IPS DF 6.9 (cell line): ENCODE results near the gene SERP2.

ENCODE experiments used
- DNase-seq: peaks from one replicate; pipeline ENCODE4 v3.0.0-alpha.2; 2013; ENCODE audit warnings: low read depth, low spot score
- H3K27ac ChIP-seq: one replicate; pipeline ENCODE4 v1.5.1; 2013; ENCODE audit warnings: low read length, control low read depth
- H3K27me3 ChIP-seq: 2 replicates; pipeline ENCODE4 v1.6.1; 2013; ENCODE audit warnings: mild to moderate bottlenecking, low read length; ENCODE audit not compliant: control insufficient read depth, insufficient read depth
- H3K36me3 ChIP-seq: 2 replicates; pipeline ENCODE4 v1.6.1; 2013; ENCODE audit warnings: low read length; ENCODE audit not compliant: control insufficient read depth, insufficient read depth
- H3K4me1 ChIP-seq: 2 replicates; pipeline ENCODE4 v1.6.1; 2013; ENCODE audit warnings: low read length; ENCODE audit not compliant: control insufficient read depth, insufficient read depth
- H3K4me3 ChIP-seq: 2 replicates; pipeline ENCODE4 v1.5.1; 2013; ENCODE audit warnings: mild to moderate bottlenecking, low read length
- H3K9me3 ChIP-seq: 2 replicates; pipeline ENCODE4 v1.6.1; 2013; ENCODE audit warnings: low read length, inconsistent platforms; ENCODE audit not compliant: control insufficient read depth, insufficient read depth
- WGBS: extraction: QIAGEN DNeasy Blood & Tissue Kit; methylation state at CpG from one replicate; pipeline ENCODE4 v1.1.7; 2013; ENCODE audit warnings: mixed read lengths, missing lambda C conversion rate; ENCODE audit not compliant: insufficient read length, insufficient coverage; 5-methylcytosine and 5-hydroxymethylcytosine counted together

SERP2 gene

GRCh38 chr13:44420376-44421220 lies 47.0 kb downstream of the SERP2 start:
- Histone ChIP-seq H3K9me3 (no peaks in the 10 kb centered on the region), H3K27me3 (no peaks in the 10 kb centered on the region), H3K27ac (no peak overlapping the region), H3K36me3 (no peaks in the 10 kb centered on the region), H3K4me1 (peaks cover 7% of the 10 kb centered on the region), H3K4me3 (no peak overlapping the region)
- no CpG with 5 or more reads among the region's 15 CpGs for WGBS
- DNase-seq, result no peak

DNA sequence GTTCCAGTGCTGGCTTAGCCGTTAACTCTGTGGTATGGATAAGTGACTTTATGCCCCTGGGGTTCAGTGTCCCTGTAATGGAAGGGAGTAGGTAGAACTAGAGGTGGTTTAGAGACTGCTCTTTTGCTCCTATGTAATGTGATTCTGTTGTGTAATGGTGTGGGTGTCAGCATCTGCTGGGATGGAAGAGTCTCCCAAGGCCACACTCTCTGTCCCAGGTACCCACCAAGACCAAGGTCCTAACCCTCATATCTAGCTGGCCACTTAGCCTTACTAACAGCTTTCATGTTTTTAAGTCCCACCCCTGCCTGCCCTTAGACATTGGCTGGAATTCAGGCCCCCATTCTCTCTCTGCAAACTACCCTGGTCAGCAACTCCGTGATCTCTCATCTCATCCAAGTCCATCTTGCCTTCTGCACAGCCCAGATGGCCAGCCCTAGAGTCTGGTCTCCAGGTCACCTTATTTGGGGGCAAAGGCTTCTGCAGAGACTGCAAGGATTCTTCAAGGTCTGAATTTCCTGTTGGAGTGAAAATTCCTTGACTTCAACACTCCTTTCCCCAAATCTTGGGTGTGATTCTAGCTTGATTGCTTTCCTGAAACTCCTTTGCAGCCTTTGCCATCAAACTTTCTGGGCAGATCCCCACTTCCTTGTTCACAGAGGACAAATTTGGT lies 48.4 kb downstream of the SERP2 start:
- no peaks in the 10 kb centered on the region for H3K27me3 ChIP-seq
- WGBS, result no CpG with 5 or more reads among the region's 2 CpGs
- H3K4me1 ChIP-seq, result no peaks in the 10 kb centered on the region; the same call in none of the 2 replicates
- H3K36me3 ChIP-seq, result no peaks in the 10 kb centered on the region
- H3K4me3 ChIP-seq, result no peak overlapping the region
- no peak overlapping the region for H3K27ac ChIP-seq
- no peaks in the 10 kb centered on the region for H3K9me3 ChIP-seq
- no peak for DNase-seq

- H3K9me3 ChIP-seq, result no peaks in the 10 kb centered on the region
- H3K4me1 ChIP-seq, result no peaks in the 10 kb centered on the region; the same call in none of the 2 replicates
- DNase-seq, result no peak
- H3K27ac ChIP-seq, result no peak overlapping the region
- no peaks in the 10 kb centered on the region for H3K27me3 ChIP-seq
- no peaks in the 10 kb centered on the region for H3K36me3 ChIP-seq
- H3K4me3 ChIP-seq, result no peak overlapping the region
- WGBS, result no CpG with 5 or more reads among the region's 15 CpGs
Observed at GRCh38 chr13:44422755-44423643, 49.4 kb downstream of the SERP2 start.

GRCh38 chr13:44423824-44424223 lies 50.2 kb downstream of the SERP2 start:
- no peak for DNase-seq
- WGBS, result no CpG with 5 or more reads among the region's 5 CpGs
- Histone ChIP-seq H3K27me3 (no peaks in the 10 kb centered on the region), H3K36me3 (no peaks in the 10 kb centered on the region), H3K27ac (no peak overlapping the region), H3K9me3 (no peaks in the 10 kb centered on the region), H3K4me3 (no peak overlapping the region), H3K4me1 (no peaks in the 10 kb centered on the region; the same call in none of the 2 replicates)

GRCh38 chr13:44425041-44425814 lies 51.6 kb downstream of the SERP2 start:
- Histone ChIP-seq H3K36me3 (no peaks in the 10 kb centered on the region), H3K4me1 (no peaks in the 10 kb centered on the region; the same call in none of the 2 replicates), H3K9me3 (no peaks in the 10 kb centered on the region), H3K4me3 (no peak overlapping the region), H3K27ac (no peak overlapping the region), H3K27me3 (no peaks in the 10 kb centered on the region)
- no peak for DNase-seq
- no CpG with 5 or more reads among the region's 9 CpGs for WGBS

DNA sequence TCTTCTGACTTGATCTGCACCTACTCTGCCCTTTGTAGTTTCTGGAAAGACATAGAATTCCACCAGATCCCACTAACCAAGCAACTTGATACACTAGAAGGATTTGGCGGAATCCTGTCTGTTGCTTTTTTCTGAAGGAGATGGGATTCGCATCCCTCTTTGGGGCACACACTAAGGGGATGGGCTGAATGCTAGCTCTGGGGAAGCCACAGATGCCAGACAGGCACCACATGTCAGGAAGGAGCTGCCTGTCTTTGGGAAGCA lies 52.1 kb downstream of the SERP2 start:
- H3K27me3 ChIP-seq, result no peaks in the 10 kb centered on the region
- no CpG with 5 or more reads among the region's 2 CpGs for WGBS
- DNase-seq, result no peak

GRCh38 chr13:44426461-44426860 lies 52.8 kb downstream of the SERP2 start:
- Histone ChIP-seq H3K4me3 (no peak overlapping the region), H3K36me3 (no peaks in the 10 kb centered on the region), H3K27ac (no peak overlapping the region), H3K27me3 (no peaks in the 10 kb centered on the region), H3K9me3 (no peaks in the 10 kb centered on the region), H3K4me1 (no peaks in the 10 kb centered on the region)
- WGBS, result no CpG with 5 or more reads among the region's 3 CpGs
- no peak for DNase-seq

More for the DNA sequence above, 52.1 kb downstream of the SERP2 start:
- Histone ChIP-seq H3K27ac (no peak overlapping the region), H3K9me3 (no peaks in the 10 kb centered on the region), H3K4me3 (no peak overlapping the region), H3K36me3 (no peaks in the 10 kb centered on the region), H3K4me1 (no peaks in the 10 kb centered on the region; the same call in 1 of the 2 replicates)

- no CpG with 5 or more reads among the region's 2 CpGs for WGBS
- no peaks in the 10 kb centered on the region for H3K4me1 ChIP-seq
- H3K9me3 ChIP-seq, result no peaks in the 10 kb centered on the region
- H3K36me3 ChIP-seq, result peaks cover 4% of the 10 kb centered on the region
- no peak overlapping the region for H3K4me3 ChIP-seq
- no peak overlapping the region for H3K27ac ChIP-seq
- DNase-seq, result no peak
- no peaks in the 10 kb centered on the region for H3K27me3 ChIP-seq
Observed at GRCh38 chr13:44429311-44429710, 55.7 kb downstream of the SERP2 start.

DNA sequence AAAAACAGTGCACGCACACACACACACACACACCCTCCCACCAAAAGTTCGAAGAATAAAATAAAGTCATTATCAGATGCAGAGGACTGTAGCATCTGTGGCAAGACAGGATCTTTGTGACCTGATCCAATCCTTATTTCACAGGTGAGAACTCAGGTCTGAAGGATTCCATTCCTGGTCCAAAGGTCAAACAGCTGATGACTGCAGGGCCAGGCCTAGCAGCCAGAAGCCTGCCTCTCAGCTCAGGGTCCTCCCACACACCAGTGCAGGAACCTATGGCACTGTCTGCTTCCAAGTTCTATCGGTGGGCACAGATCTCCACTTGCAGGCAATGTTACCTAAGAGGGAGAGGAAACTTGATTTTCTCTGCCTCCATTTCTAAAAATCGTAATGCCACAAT lies 57.5 kb downstream of the SERP2 start:
- no CpG with 5 or more reads among the region's 4 CpGs for WGBS
- Histone ChIP-seq H3K4me1 (peaks cover 2% of the 10 kb centered on the region), H3K9me3 (no peaks in the 10 kb centered on the region), H3K27ac (no peak overlapping the region), H3K27me3 (no peaks in the 10 kb centered on the region), H3K36me3 (peaks cover 8% of the 10 kb centered on the region), H3K4me3 (no peak overlapping the region)
- DNase-seq, result no peak

GRCh38 chr13:44432650-44433049 lies 59.0 kb downstream of the SERP2 start:
- H3K27ac ChIP-seq, result no peak overlapping the region
- H3K9me3 ChIP-seq, result no peaks in the 10 kb centered on the region
- H3K27me3 ChIP-seq, result no peaks in the 10 kb centered on the region
- DNase-seq, result no peak
- H3K4me3 ChIP-seq, result no peak overlapping the region
- peaks cover 8% of the 10 kb centered on the region for H3K36me3 ChIP-seq
- WGBS, result no CpG with 5 or more reads among the region's 5 CpGs
- H3K4me1 ChIP-seq, result peaks cover 2% of the 10 kb centered on the region
